ENCODE measurements around the gene EMP1. TPM values are rescaled to one million over a fixed set of nuclear protein-coding genes. Genes with fewer than 3 reads are reported as not detected.

Gene EMP1
- total RNA-seq, 4 donors from 2014 or later, result 43.2 to 837 (median 738) TPM

GRCh38 chr12:13211191-13211858 lies 14.8 kb downstream of the EMP1 start:
- H3K4me3 ChIP-seq, result no peak overlapping the region
- DNase-seq, result no peak
- H3K36me3 ChIP-seq, result peaks cover 0 to 21% (median 0%) of the 10 kb centered on the region in 4 donors
- H3K9me3 ChIP-seq, result no peaks in the 10 kb centered on the region
- intact Hi-C loops (cut with DNase I; ENCODE audit: low total_unique reads) (loop anchor here (5.0 kb wide), 1 partner anchor 109 kb away; the partner anchor contains the start of gene GSG1), in situ Hi-C loops (cut with MboI; ENCODE audit: low pct_ligation_motif_present in 1 of 4, low pct_unique_long_range_greater_than_20kb in 1 of 4, low sequenced_read_pairs in 3 of 4) (loop anchor here in 3 of 4 donors (5.0 to 10.0 kb wide), 4 partner anchors 114 to 299 kb away; no protein-coding TSS in a partner anchor)
- H3K4me1 ChIP-seq, result peaks cover 6 to 46% (median 18%) of the 10 kb centered on the region in 4 donors
- no peak overlapping the region for H3K27ac ChIP-seq
- WGBS, 2 donors (ENCODE audit: low coverage in 1 of 2), result 53 to 56% methylated on average over 7 of the region's 7 CpGs
- no peaks in the 10 kb centered on the region for H3K27me3 ChIP-seq
- TF ChIP-seq POLR2AphosphoS5 (IDR thresholded peaks at IDR 0.05) (no peak), POLR2A (IDR thresholded peaks at IDR 0.05) (no peak), EP300 (IDR thresholded peaks at IDR 0.05; ENCODE audit: low read depth) (no peak), CTCF (IDR thresholded peaks at IDR 0.05) (no peak)

GRCh38 chr12:13211859-13212664 lies 15.5 kb downstream of the EMP1 start:
- Histone ChIP-seq H3K27ac (no peak overlapping the region), H3K27me3 (no peaks in the 10 kb centered on the region), H3K4me1 (peaks cover 6 to 40% (median 18%) of the 10 kb centered on the region in 4 donors), H3K4me3 (no peak overlapping the region), H3K9me3 (no peaks in the 10 kb centered on the region), H3K36me3 (peaks cover 0 to 21% (median 0%) of the 10 kb centered on the region in 4 donors)
- WGBS, 2 donors (ENCODE audit: low coverage in 1 of 2), result 30 to 39% methylated on average over 5 to 8 of the region's 8 CpGs
- intact Hi-C loops (cut with DNase I; ENCODE audit: low total_unique reads) (loop anchor here (5.0 kb wide), 1 partner anchor 110 kb away; the partner anchor contains the start of gene GSG1), in situ Hi-C loops (cut with MboI; ENCODE audit: low pct_ligation_motif_present in 1 of 4, low pct_unique_long_range_greater_than_20kb in 1 of 4, low sequenced_read_pairs in 3 of 4) (loop anchor here in 3 of 4 donors (5.0 to 10.0 kb wide), 4 partner anchors 115 to 300 kb away; no protein-coding TSS in a partner anchor)
- TF ChIP-seq EP300 (IDR thresholded peaks at IDR 0.05; ENCODE audit: low read depth), result no peak
- TF ChIP-seq CTCF (IDR thresholded peaks at IDR 0.05), result peak; percentile 77 to 86 (median 80)
- peak; percentile 65 for DNase-seq

- intact Hi-C loops (cut with DNase I; ENCODE audit: low total_unique reads), result no loop called here
- DNase-seq, result no peak
- TF ChIP-seq CTCF (IDR thresholded peaks at IDR 0.05) (no peak), POLR2AphosphoS5 (IDR thresholded peaks at IDR 0.05) (no peak), POLR2A (IDR thresholded peaks at IDR 0.05) (no peak), EP300 (IDR thresholded peaks at IDR 0.05; ENCODE audit: low read depth) (no peak)
- in situ Hi-C loops (cut with MboI; ENCODE audit: low pct_ligation_motif_present in 1 of 4, low pct_unique_long_range_greater_than_20kb in 1 of 4, low sequenced_read_pairs in 3 of 4), result loop anchor here in 2 of 4 donors (10.0 kb wide), 2 partner anchors 190 to 300 kb away; no protein-coding TSS in a partner anchor
- peaks cover 0 to 20% (median 7%) of the 10 kb centered on the region in 4 donors for H3K4me1 ChIP-seq
- no peak overlapping the region for H3K4me3 ChIP-seq
- H3K27me3 ChIP-seq, result no peaks in the 10 kb centered on the region
- 85% methylated on average over 4 of the region's 4 CpGs; no CpG with 5 or more reads in 1 of the 2 donors for WGBS, 2 donors (ENCODE audit: low coverage in 1 of 2)
- no peaks in the 10 kb centered on the region for H3K9me3 ChIP-seq
- H3K36me3 ChIP-seq, result peaks cover 0 to 21% (median 0%) of the 10 kb centered on the region in 4 donors
- H3K27ac ChIP-seq, result no peak overlapping the region
Measured at GRCh38 chr12:13215056-13215455, 18.5 kb downstream of the EMP1 start.

- Histone ChIP-seq H3K9me3 (no peaks in the 10 kb centered on the region), H3K27me3 (no peaks in the 10 kb centered on the region), H3K4me3 (no peak overlapping the region), H3K36me3 (peaks cover 0 to 21% (median 0%) of the 10 kb centered on the region in 4 donors), H3K4me1 (peaks cover 0 to 14% (median 10%) of the 10 kb centered on the region in 4 donors), H3K27ac (no peak overlapping the region)
- intact Hi-C loops (cut with DNase I; ENCODE audit: low total_unique reads), result no loop called here
- no peak for TF ChIP-seq POLR2A (IDR thresholded peaks at IDR 0.05)
- no peak for TF ChIP-seq POLR2AphosphoS5 (IDR thresholded peaks at IDR 0.05)
- TF ChIP-seq EP300 (IDR thresholded peaks at IDR 0.05; ENCODE audit: low read depth), result no peak
- no peak for TF ChIP-seq CTCF (IDR thresholded peaks at IDR 0.05)
- in situ Hi-C loops (cut with MboI; ENCODE audit: low pct_ligation_motif_present in 1 of 4, low pct_unique_long_range_greater_than_20kb in 1 of 4, low sequenced_read_pairs in 3 of 4), result loop anchor here in 2 of 4 donors (10.0 kb wide), 2 partner anchors 194 to 304 kb away; no protein-coding TSS in a partner anchor
- DNase-seq, result no peak
- 95% methylated on average over 3 of the region's 3 CpGs for WGBS, 2 donors (ENCODE audit: low coverage in 1 of 2)
Measured at GRCh38 chr12:13218641-13219040, 22.1 kb downstream of the EMP1 start.

Data from transverse colon (tissue), 4 donors.